ENCODE data around the gene ZC3H10. TPM values are rescaled to one million over a fixed set of nuclear protein-coding genes. Genes with fewer than 3 reads are reported as not detected.

ZC3H10 gene
- total and polyA plus RNA-seq, 2 of the 13 experiments (the other 11 are each of a cell fraction or from before 2014, with no cell fraction given), result 0.70 to 2.3 TPM

DNA sequence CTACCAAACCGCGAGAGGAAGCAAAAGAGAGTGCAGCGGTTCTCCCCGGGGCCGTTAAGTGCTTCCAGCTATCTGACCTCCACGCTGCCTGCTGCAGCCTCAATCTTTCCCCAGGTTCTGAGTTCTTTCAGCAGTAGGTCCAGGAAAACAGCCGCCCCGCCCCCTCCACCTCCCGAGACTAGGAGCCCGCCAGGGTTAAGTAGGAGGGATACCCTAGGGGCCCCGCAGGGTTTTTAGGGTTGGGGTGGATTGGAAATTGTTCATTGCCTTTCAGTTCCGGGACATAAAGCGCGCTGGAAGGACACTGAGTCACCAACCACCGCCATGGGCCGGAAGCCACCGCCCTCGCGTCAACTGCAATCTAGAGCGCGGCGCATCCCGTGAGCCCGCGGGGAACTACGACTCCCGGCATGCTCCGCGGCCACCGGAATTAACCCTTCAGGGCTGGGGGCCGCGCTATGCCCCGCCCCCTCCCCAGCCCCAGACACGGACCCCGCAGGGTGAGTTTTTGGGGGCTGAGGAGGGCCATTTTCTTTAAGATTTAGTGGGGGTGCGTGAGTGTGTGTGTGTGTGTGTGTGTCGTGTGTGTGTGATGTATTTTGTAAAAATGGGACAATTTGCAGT is 34.2 kb downstream of the ZC3H10 start, which contains the start of gene MYL6B (continued):
- TF ChIP-seq, protein P1, sequence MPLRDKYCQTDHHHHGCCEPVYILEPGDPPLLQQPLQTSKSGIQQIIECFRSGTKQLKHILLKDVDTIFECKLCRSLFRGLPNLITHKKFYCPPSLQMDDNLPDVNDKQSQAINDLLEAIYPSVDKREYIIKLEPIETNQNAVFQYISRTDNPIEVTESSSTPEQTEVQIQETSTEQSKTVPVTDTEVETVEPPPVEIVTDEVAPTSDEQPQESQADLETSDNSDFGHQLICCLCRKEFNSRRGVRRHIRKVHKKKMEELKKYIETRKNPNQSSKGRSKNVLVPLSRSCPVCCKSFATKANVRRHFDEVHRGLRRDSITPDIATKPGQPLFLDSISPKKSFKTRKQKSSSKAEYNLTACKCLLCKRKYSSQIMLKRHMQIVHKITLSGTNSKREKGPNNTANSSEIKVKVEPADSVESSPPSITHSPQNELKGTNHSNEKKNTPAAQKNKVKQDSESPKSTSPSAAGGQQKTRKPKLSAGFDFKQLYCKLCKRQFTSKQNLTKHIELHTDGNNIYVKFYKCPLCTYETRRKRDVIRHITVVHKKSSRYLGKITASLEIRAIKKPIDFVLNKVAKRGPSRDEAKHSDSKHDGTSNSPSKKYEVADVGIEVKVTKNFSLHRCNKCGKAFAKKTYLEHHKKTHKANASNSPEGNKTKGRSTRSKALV (CRISPR knock-in tag; IDR thresholded peaks at IDR 0.05), result no peak; the same call in 1 of the 2 replicates
- no peak for TF ChIP-seq ZNF816 (CRISPR knock-in tag; IDR thresholded peaks at IDR 0.05; ENCODE audit: borderline replicate concordance)
- TF ChIP-seq ATF7 (IDR thresholded peaks at IDR 0.05), result no peak
- no peak for TF ChIP-seq ATF7 (CRISPR knock-in tag; IDR thresholded peaks at IDR 0.05)
- peak; percentile 59; the same call in 1 of the 2 replicates for TF ChIP-seq ZNF772 (CRISPR knock-in tag; IDR thresholded peaks at IDR 0.05)
- TF ChIP-seq MXD4 (CRISPR knock-in tag; IDR thresholded peaks at IDR 0.05), result no peak
- peak; percentile 56; the same call in 1 of the 2 replicates for TF ChIP-seq ATF1 (CRISPR knock-in tag; IDR thresholded peaks at IDR 0.05)
- TF ChIP-seq ZSCAN25 (CRISPR knock-in tag; IDR thresholded peaks at IDR 0.05), result no peak
- no peak for TF ChIP-seq ISX (CRISPR knock-in tag; conservative IDR thresholded peaks at IDR 0.05)
- TF ChIP-seq, protein P2, sequence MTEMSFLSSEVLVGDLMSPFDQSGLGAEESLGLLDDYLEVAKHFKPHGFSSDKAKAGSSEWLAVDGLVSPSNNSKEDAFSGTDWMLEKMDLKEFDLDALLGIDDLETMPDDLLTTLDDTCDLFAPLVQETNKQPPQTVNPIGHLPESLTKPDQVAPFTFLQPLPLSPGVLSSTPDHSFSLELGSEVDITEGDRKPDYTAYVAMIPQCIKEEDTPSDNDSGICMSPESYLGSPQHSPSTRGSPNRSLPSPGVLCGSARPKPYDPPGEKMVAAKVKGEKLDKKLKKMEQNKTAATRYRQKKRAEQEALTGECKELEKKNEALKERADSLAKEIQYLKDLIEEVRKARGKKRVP (CRISPR knock-in tag; IDR thresholded peaks at IDR 0.05), result peak in 1 of 2 experiments; percentile 5; a peak in 1 of 4 replicates
- TF ChIP-seq ZNF891 (CRISPR knock-in tag; IDR thresholded peaks at IDR 0.05), result no peak
- TF ChIP-seq, protein P3, sequence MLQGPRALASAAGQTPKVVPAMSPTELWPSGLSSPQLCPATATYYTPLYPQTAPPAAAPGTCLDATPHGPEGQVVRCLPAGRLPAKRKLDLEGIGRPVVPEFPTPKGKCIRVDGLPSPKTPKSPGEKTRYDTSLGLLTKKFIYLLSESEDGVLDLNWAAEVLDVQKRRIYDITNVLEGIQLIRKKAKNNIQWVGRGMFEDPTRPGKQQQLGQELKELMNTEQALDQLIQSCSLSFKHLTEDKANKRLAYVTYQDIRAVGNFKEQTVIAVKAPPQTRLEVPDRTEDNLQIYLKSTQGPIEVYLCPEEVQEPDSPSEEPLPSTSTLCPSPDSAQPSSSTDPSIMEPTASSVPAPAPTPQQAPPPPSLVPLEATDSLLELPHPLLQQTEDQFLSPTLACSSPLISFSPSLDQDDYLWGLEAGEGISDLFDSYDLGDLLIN (CRISPR knock-in tag; IDR thresholded peaks at IDR 0.05; ENCODE audit: borderline replicate concordance), result no peak
- TF ChIP-seq HOXA3 (CRISPR knock-in tag; IDR thresholded peaks at IDR 0.05), result peak; percentile 92
- peak; percentile 59; the same call in 1 of the 2 replicates for TF ChIP-seq TARDBP (CRISPR knock-in tag; IDR thresholded peaks at IDR 0.05)
- no peak for TF ChIP-seq GPN1 (CRISPR knock-in tag; IDR thresholded peaks at IDR 0.05; ENCODE audit: borderline replicate concordance)
- TF ChIP-seq, protein P4, sequence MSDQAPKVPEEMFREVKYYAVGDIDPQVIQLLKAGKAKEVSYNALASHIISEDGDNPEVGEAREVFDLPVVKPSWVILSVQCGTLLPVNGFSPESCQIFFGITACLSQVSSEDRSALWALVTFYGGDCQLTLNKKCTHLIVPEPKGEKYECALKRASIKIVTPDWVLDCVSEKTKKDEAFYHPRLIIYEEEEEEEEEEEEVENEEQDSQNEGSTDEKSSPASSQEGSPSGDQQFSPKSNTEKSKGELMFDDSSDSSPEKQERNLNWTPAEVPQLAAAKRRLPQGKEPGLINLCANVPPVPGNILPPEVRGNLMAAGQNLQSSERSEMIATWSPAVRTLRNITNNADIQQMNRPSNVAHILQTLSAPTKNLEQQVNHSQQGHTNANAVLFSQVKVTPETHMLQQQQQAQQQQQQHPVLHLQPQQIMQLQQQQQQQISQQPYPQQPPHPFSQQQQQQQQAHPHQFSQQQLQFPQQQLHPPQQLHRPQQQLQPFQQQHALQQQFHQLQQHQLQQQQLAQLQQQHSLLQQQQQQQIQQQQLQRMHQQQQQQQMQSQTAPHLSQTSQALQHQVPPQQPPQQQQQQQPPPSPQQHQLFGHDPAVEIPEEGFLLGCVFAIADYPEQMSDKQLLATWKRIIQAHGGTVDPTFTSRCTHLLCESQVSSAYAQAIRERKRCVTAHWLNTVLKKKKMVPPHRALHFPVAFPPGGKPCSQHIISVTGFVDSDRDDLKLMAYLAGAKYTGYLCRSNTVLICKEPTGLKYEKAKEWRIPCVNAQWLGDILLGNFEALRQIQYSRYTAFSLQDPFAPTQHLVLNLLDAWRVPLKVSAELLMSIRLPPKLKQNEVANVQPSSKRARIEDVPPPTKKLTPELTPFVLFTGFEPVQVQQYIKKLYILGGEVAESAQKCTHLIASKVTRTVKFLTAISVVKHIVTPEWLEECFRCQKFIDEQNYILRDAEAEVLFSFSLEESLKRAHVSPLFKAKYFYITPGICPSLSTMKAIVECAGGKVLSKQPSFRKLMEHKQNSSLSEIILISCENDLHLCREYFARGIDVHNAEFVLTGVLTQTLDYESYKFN (CRISPR knock-in tag; conservative IDR thresholded peaks at IDR 0.05), result 0 out of 2 replicates have a peak, but pooled peaks have one; percentile 20
- TF ChIP-seq XRCC5 (optimal IDR thresholded peaks at IDR 0.05; ENCODE audit: low read length), result no peak
- no peak for TF ChIP-seq BRCA1 (CRISPR knock-in tag; IDR thresholded peaks at IDR 0.05)
- no peak for TF ChIP-seq ZZZ3 (CRISPR knock-in tag; IDR thresholded peaks at IDR 0.05; ENCODE audit: borderline replicate concordance)
- TF ChIP-seq GABPB1 (CRISPR knock-in tag; IDR thresholded peaks at IDR 0.05), result peak; percentile 95
- no peak for TF ChIP-seq ZNF839 (CRISPR knock-in tag; IDR thresholded peaks at IDR 0.05; ENCODE audit: borderline replicate concordance)
- TF ChIP-seq SMARCC2 (IDR thresholded peaks at IDR 0.05), result no peak
- no peak for TF ChIP-seq ZNF75D (CRISPR knock-in tag; IDR thresholded peaks at IDR 0.05; ENCODE audit: borderline replicate concordance)
- no peak for TF ChIP-seq PITX1 (CRISPR knock-in tag; IDR thresholded peaks at IDR 0.05)
- TF ChIP-seq TCF7 (IDR thresholded peaks at IDR 0.05; ENCODE audit: low read depth), result no peak

All from HepG2 (cell line).